K562 (cell line): ENCODE measurements around the gene ZNF121. TPM values are rescaled to one million over a fixed set of nuclear protein-coding genes. Genes with fewer than 3 reads are reported as not detected.

Experiments used
- ATAC-seq: fragments of 200-7000 bp; cut with Tn5 transposase; 3 replicates; pipeline ENCODE4 v1.9.1; 2020; ENCODE audit warnings: moderate library complexity
- BruUV-seq: library from RNA; stranded (reverse); fragments of 400-500 nt; replicated peaks from 2 replicates; lab custom pipeline; 2021; lab: Mats Ljungman, UMichigan
- CTCF ChIA-PET: fragments of 300-600 bp; formaldehyde crosslinking; extraction: SDS; loops from one replicate; lab custom pipeline; 2021; ENCODE audit warnings: low intra/inter-chr PET ratio; lab: Yijun Ruan, JAX
- POLR2A ChIA-PET: fragments of 300-600, 350-650 bp; sonication (Branson Sonifier 250); formaldehyde crosslinking; extraction: SDS; loops from one replicate; lab custom pipeline; 2021; ENCODE audit warnings: antibody characterized with exemption, inconsistent platforms; lab: Yijun Ruan, JAX
- DNase-seq, 4 experiments: peaks; one replicate each; pipeline versions ENCODE4 v3.0.0 to v3.0.0-alpha.2; 2011 to 2018; ENCODE audit warnings: low spot score in 3 of 4, mixed read lengths in 3 of 4; ENCODE audit errors: extremely low read depth in 1 of 4
- FAIRE-seq: peaks from 2 replicates; lab custom pipeline; 2011; peaks lifted over from hg19 to GRCh38; lab: Jason Lieb, UNC
- H2AFZ ChIP-seq: 2 replicates; pipeline ENCODE4 v1.6.0; 2011; ENCODE audit warnings: low read depth, low read length, control low read depth, inconsistent platforms
- H3K27ac ChIP-seq: fragments of 200-600 bp; 3 replicates; pipeline ENCODE4 v1.8.0; 2011; ENCODE audit warnings: low read depth, mild to moderate bottlenecking, control low read depth, inconsistent platforms, low read length, moderate library complexity, mixed read lengths; ENCODE audit errors: extremely low read depth
- H3K27me3 ChIP-seq, 2 experiments: fragments of 300-600 bp in 1 of 2; 2 replicates in 1 of 2; 3 replicates in 1 of 2; pipeline versions ENCODE4 v1.6.0 to v1.8.0; 2011; ENCODE audit warnings: inconsistent platforms in 2 of 2, low read length in 2 of 2, mild to moderate bottlenecking in 1 of 2, mixed read lengths in 1 of 2, moderate library complexity in 1 of 2; ENCODE audit not compliant: control insufficient read depth in 2 of 2, insufficient read depth in 2 of 2
- H3K36me3 ChIP-seq: fragments of 300-600 bp; 3 replicates; pipeline ENCODE4 v1.8.0; 2011; ENCODE audit warnings: mild to moderate bottlenecking, low read length, inconsistent platforms; ENCODE audit not compliant: control insufficient read depth, insufficient read depth
- H3K4me1 ChIP-seq, 2 experiments: fragments of 200-600 bp in 1 of 2; replicated peaks in 1 of 2; 2 replicates in 1 of 2; 3 replicates in 1 of 2; pipeline versions ENCODE4 v1.5.1 to v1.8.0; 2011; ENCODE audit warnings: inconsistent platforms in 2 of 2, low read length in 2 of 2, mild to moderate bottlenecking in 1 of 2, mixed read lengths in 1 of 2, moderate library complexity in 1 of 2; ENCODE audit not compliant: control insufficient read depth in 2 of 2, insufficient read depth in 2 of 2
- H3K4me2 ChIP-seq: 2 replicates; pipeline ENCODE4 v1.6.1; 2011; ENCODE audit warnings: low read length, control low read depth, inconsistent platforms, mixed read lengths; ENCODE audit not compliant: insufficient read depth
- H3K4me3 ChIP-seq: fragments of 200-600 bp; sonication (generic), shearing (Covaris generic); 2 replicates; pipeline ENCODE4 v1.5.1; 2016; ENCODE audit warnings: control low read depth, inconsistent platforms
- H3K79me2 ChIP-seq: fragments of 200-600 bp; 3 replicates; pipeline ENCODE4 v1.8.0; 2011; ENCODE audit warnings: low read length, inconsistent platforms; ENCODE audit not compliant: control insufficient read depth, insufficient read depth
- H3K9ac ChIP-seq, 2 experiments: 2 replicates each; pipeline versions ENCODE4 v1.6.0 to v1.6.1; 2011; ENCODE audit warnings: low read depth in 2 of 2, low read length in 2 of 2, control low read depth in 1 of 2, inconsistent platforms in 1 of 2, mild to moderate bottlenecking in 1 of 2, mixed read lengths in 1 of 2; ENCODE audit not compliant: insufficient read depth in 1 of 2
- H3K9me1 ChIP-seq: one replicate; pipeline ENCODE4 v1.6.0; 2011; ENCODE audit warnings: inconsistent platforms, mild to moderate bottlenecking, low read length, moderate library complexity; ENCODE audit not compliant: control insufficient read depth, insufficient read depth
- H3K9me3 ChIP-seq: replicated peaks from 2 replicates; pipeline ENCODE4 v1.5.1; 2011; ENCODE audit warnings: low read depth, low read length, inconsistent platforms; ENCODE audit not compliant: control insufficient read depth, insufficient read depth
- H4K20me1 ChIP-seq: replicated peaks from 2 replicates; pipeline ENCODE4 v1.6.1; 2011; ENCODE audit warnings: low read length, inconsistent platforms, mixed read lengths; ENCODE audit not compliant: control insufficient read depth, insufficient read depth
- BRD9 ChIP-seq: fragments of 450-650 bp; IDR thresholded peaks from 2 replicates; pipeline ENCODE4 v1.6.1; 2018; ENCODE audit warnings: low read depth; ENCODE audit not compliant: partially characterized antibody
- CBX8 ChIP-seq: fragments of 200-600 bp; sonication (generic); IDR thresholded peaks from 2 replicates; pipeline ENCODE4 v1.6.1; 2012; ENCODE audit warnings: borderline replicate concordance, mixed run types, low read depth, mild to moderate bottlenecking, moderate library complexity, mixed read lengths, low read length, control low read depth, inconsistent platforms; ENCODE audit not compliant: poor library complexity, severe bottlenecking; ENCODE audit errors: extremely low read depth
- E2F3 ChIP-seq: fragments of 250-450 bp; sonication (Bioruptor Pico); IDR thresholded peaks from 2 replicates; pipeline ENCODE4 v1.4.0; 2020; ENCODE audit warnings: mild to moderate bottlenecking
- GTF2F1 ChIP-seq: IDR thresholded peaks from 2 replicates; pipeline ENCODE4 v1.6.1; 2011; ENCODE audit warnings: low read depth, low read length, improper control_type of control experiment
- HDAC2 ChIP-seq: fragments of 450-650 bp; IDR thresholded peaks from 2 replicates; pipeline ENCODE4 v1.6.1; 2016; ENCODE audit warnings: mild to moderate bottlenecking
- L3MBTL2 ChIP-seq: fragments of 450-650 bp; IDR thresholded peaks from 2 replicates; pipeline ENCODE4 v1.6.1; 2016; ENCODE audit warnings: mild to moderate bottlenecking, moderate library complexity
- LEF1 ChIP-seq: fragments of 450-650 bp; IDR thresholded peaks from 2 replicates; pipeline ENCODE4 v1.6.1; 2016; ENCODE audit warnings: mild to moderate bottlenecking
- NFXL1 ChIP-seq: fragments of 450-650 bp; formaldehyde crosslinking; IDR thresholded peaks from 2 replicates; pipeline ENCODE4 v1.4.0; 2021; ENCODE audit warnings: mild to moderate bottlenecking
- SETDB1 ChIP-seq: IDR thresholded peaks from one replicate; pipeline ENCODE4 v1.6.1; 2012; ENCODE audit warnings: low read length, control low read depth, inconsistent platforms
- SIX5 ChIP-seq, 2 experiments: IDR thresholded peaks; 2 replicates each; pipeline ENCODE4 v1.6.1; 2011; ENCODE audit warnings: low read length in 2 of 2, borderline replicate concordance in 1 of 2, low read depth in 1 of 2, mild to moderate bottlenecking in 1 of 2, moderate library complexity in 1 of 2; ENCODE audit not compliant: insufficient read depth in 1 of 2
- TAF9B ChIP-seq: fragments of 450-650 bp; IDR thresholded peaks from 2 replicates; pipeline ENCODE4 v1.6.1; 2018; ENCODE audit warnings: mild to moderate bottlenecking; ENCODE audit not compliant: partially characterized antibody
- TCF7L2 ChIP-seq: fragments of 150-350 bp; IDR thresholded peaks from 2 replicates; pipeline ENCODE4 v1.6.1; 2016; ENCODE audit warnings: low read depth, mild to moderate bottlenecking, low read length, moderate library complexity
- ZNF75A ChIP-seq: fragments of 450-650 bp; formaldehyde crosslinking; IDR thresholded peaks from 2 replicates; pipeline ENCODE4 v1.4.0; 2020; ENCODE audit warnings: mild to moderate bottlenecking
- ZNF766 ChIP-seq: fragments of 200-800 bp; sonication (Bioruptor generic); conservative IDR thresholded peaks from 2 replicates; pipeline ENCODE4 v1.6.1; 2016; ENCODE audit warnings: missing genetic modification characterization, missing compliant biosample characterization
- WGBS: fragments of 100-300 bp; shearing (Covaris generic); methylation state at CpG from one replicate; pipeline ENCODE4 v1.1.6; 2016; ENCODE audit warnings: low coverage, mixed read lengths; ENCODE audit not compliant: insufficient coverage; ENCODE audit errors: missing lambda C conversion rate; 5-methylcytosine and 5-hydroxymethylcytosine counted together
- in situ Hi-C: fragments of 300-500 bp; cut with MboI; formaldehyde crosslinking; loops from 4 replicates; pipeline ENCODE4 v1.15.0; 2018; ENCODE audit warnings: inconsistent platforms, mixed read lengths
- intact Hi-C: fragments of 100-400 bp; cut with micrococcal nuclease; formaldehyde crosslinking; loops from 2 replicates; pipeline ENCODE4 v1.14.2; 2022
- polyA plus RNA-seq, 8 experiments: library from polyadenylated mRNA; depleted of rRNA in 4 of 8; stranded (reverse) in 5 of 8; unstranded in 3 of 8; fragments of >200 nt; fragmentation: Nextera tagmentation in 2 of 8; fragmentation: Illumina TruSeq in 1 of 8; extraction: Ambion mirVana in 2 of 8; extraction: Trizol in 1 of 8; gene quantifications; 2 replicates each; pipeline versions ENCODE4 v1.2.1 to v1.2.3, GENCODE V29; 2011 to 2014; ENCODE audit warnings: inconsistent platforms in 1 of 8, missing spikeins in 1 of 8
- total RNA-seq, 7 experiments: library from RNA; depleted of rRNA in 6 of 7; stranded (reverse); fragments of >200 nt in 6 of 7; fragmentation: Illumina TruSeq in 2 of 7; extraction: Trizol in 2 of 7; gene quantifications; 2 replicates each; pipeline versions ENCODE4 v1.2.1 to v1.2.3, GENCODE V29; 2011 to 2021; ENCODE audit warnings: low replicate concordance in 1 of 7
- TF ChIP-seq, protein P1 (sequence below): sonication (generic); formaldehyde crosslinking; IDR thresholded peaks from 2 replicates; pipeline ENCODE4 v1.8.1; 2023; ENCODE audit warnings: mild to moderate bottlenecking, missing genetic modification reagents

ZNF121 gene
- total and polyA plus RNA-seq, 9 of the 15 experiments (the other 6 are each of a cell fraction or from before 2014, with no cell fraction given) = 14.6 to 115 (median 33.4) TPM

DNA sequence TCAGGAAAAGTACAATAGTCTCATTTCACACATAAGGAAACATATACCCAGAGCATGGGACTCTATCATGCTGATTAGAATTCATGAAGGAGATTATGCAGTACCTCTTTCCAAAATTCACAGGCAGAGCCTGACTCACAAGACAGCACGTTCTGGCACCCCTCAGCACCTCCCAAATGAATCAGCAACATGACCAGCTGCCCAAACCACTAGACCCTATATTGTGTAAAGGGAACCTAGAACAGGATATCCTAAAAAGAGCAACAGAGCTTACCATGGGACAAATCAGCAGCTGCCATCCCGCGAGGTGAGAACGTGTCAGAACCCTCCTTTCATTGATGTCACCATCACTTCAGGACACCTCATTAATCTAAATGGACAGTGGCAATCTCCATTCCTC, 48.4 kb downstream of the ZNF121 start:
- peaks cover 53% of the 10 kb centered on the region for H3K36me3 ChIP-seq
- H3K9me3 ChIP-seq = peaks cover 20% of the 10 kb centered on the region
- H3K9me1 ChIP-seq = no peaks in the 10 kb centered on the region
- no peak overlapping the region for H3K27ac ChIP-seq
- DNase-seq (no peak), FAIRE-seq (no peak), ATAC-seq (no peak)
- intact Hi-C loops (no loop called here), in situ Hi-C loops (no loop called here)
- no peak overlapping the region for H3K4me3 ChIP-seq
- peaks cover 15% of the 10 kb centered on the region for H3K79me2 ChIP-seq
- H4K20me1 ChIP-seq = no peaks in the 10 kb centered on the region
- WGBS = 93% methylated on average over 4 of the region's 4 CpGs
- H2AFZ ChIP-seq = no peak overlapping the region
- BruUV-seq = no TSS peak
- ChIA-PET POLR2A (interaction anchor here (1.0 kb wide), 1 partner anchor 20 kb away, joined by 5 read pairs; no protein-coding TSS in a partner anchor), CTCF (no interaction called here)
- H3K27me3 ChIP-seq = no peaks in the 10 kb centered on the region
- H3K4me2 ChIP-seq = no peak overlapping the region
- peaks cover 0 to 3% of the 10 kb centered on the region in 2 experiments; a peak in 2 of 5 replicates for H3K4me1 ChIP-seq
- no peak overlapping the region for H3K9ac ChIP-seq
- no peak for TF ChIP-seq E2F3 (CRISPR knock-in tag)
- no peak for TF ChIP-seq ZNF75A (CRISPR knock-in tag)
- TF ChIP-seq, protein P1, sequence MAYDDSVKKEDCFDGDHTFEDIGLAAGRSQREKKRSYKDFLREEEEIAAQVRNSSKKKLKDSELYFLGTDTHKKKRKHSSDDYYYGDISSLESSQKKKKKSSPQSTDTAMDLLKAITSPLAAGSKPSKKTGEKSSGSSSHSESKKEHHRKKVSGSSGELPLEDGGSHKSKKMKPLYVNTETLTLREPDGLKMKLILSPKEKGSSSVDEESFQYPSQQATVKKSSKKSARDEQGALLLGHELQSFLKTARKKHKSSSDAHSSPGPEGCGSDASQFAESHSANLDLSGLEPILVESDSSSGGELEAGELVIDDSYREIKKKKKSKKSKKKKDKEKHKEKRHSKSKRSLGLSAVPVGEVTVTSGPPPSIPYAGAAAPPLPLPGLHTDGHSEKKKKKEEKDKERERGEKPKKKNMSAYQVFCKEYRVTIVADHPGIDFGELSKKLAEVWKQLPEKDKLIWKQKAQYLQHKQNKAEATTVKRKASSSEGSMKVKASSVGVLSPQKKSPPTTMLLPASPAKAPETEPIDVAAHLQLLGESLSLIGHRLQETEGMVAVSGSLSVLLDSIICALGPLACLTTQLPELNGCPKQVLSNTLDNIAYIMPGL (CRISPR knock-in tag) = no peak
- no peak for TF ChIP-seq LEF1
- TF ChIP-seq HDAC2 = no peak
- TF ChIP-seq TAF9B = no peak
- no peak for TF ChIP-seq BRD9
- no peak for TF ChIP-seq TCF7L2
- no peak for TF ChIP-seq ZNF766 (CRISPR knock-in tag)
- TF ChIP-seq NFXL1 (CRISPR knock-in tag) = no peak
- no peak for TF ChIP-seq SETDB1
- no peak for TF ChIP-seq L3MBTL2
- TF ChIP-seq GTF2F1 = no peak
- no peak for TF ChIP-seq CBX8
- no peak for TF ChIP-seq SIX5 (IDR thresholded peaks at IDR 0.05; ENCODE audit: borderline replicate concordance in 1 of 2, insufficient read depth in 1 of 2, low read depth in 1 of 2, low read length in 2 of 2)
